H9 (cell line): ENCODE measurements around the gene SCN1B. TPM values are rescaled to one million over a fixed set of nuclear protein-coding genes. Genes with fewer than 3 reads are reported as not detected.

Experiments
- DNase-seq: peaks from one replicate; pipeline ENCODE4 v3.0.0-alpha.2; 2017
- H2AFZ ChIP-seq: one replicate; pipeline ENCODE4 v1.6.1; 2013; ENCODE audit warnings: mild to moderate bottlenecking, low read length, control low read depth, moderate library complexity
- H2AK5ac ChIP-seq: 2 replicates; pipeline ENCODE4 v1.6.1; 2013; ENCODE audit warnings: low read length, control low read depth, mixed read lengths; ENCODE audit not compliant: insufficient read length
- H2BK120ac ChIP-seq: one replicate; pipeline ENCODE4 v1.6.1; 2013; ENCODE audit warnings: low read depth, mild to moderate bottlenecking, low read length, control low read depth, inconsistent platforms; ENCODE audit not compliant: poor library complexity, severe bottlenecking
- H2BK12ac ChIP-seq: 2 replicates; pipeline ENCODE4 v1.6.1; 2013; ENCODE audit warnings: low read length, control low read depth, mixed read lengths, low read depth; ENCODE audit not compliant: insufficient read length
- H2BK15ac ChIP-seq: 2 replicates; pipeline ENCODE4 v1.6.1; 2013; ENCODE audit warnings: low read depth, low read length, control low read depth
- H2BK20ac ChIP-seq: one replicate; pipeline ENCODE4 v1.6.1; 2013; ENCODE audit warnings: low read depth, mild to moderate bottlenecking, low read length, control low read depth, inconsistent platforms; ENCODE audit not compliant: poor library complexity, severe bottlenecking
- H2BK5ac ChIP-seq: 2 replicates; pipeline ENCODE4 v1.6.1; 2013; ENCODE audit warnings: low read length, control low read depth, mixed read lengths; ENCODE audit not compliant: insufficient read length
- H3K14ac ChIP-seq: 2 replicates; pipeline ENCODE4 v1.6.1; 2013; ENCODE audit warnings: low read length, control low read depth; ENCODE audit not compliant: insufficient read depth
- H3K18ac ChIP-seq: 2 replicates; pipeline ENCODE4 v1.6.1; 2013; ENCODE audit warnings: low read depth, mild to moderate bottlenecking, mixed read lengths, low read length, control low read depth; ENCODE audit not compliant: insufficient read length
- H3K23ac ChIP-seq: 2 replicates; pipeline ENCODE4 v1.6.1; 2013; ENCODE audit warnings: low read length, control low read depth, mixed read lengths, low read depth; ENCODE audit not compliant: insufficient read length
- H3K23me2 ChIP-seq: 2 replicates; pipeline ENCODE4 v1.6.1; 2013; ENCODE audit warnings: low read depth, mild to moderate bottlenecking, mixed read lengths, low read length, control low read depth; ENCODE audit not compliant: insufficient read length, poor library complexity, severe bottlenecking
- H3K27ac ChIP-seq: 2 replicates; pipeline ENCODE4 v1.5.1; 2013; ENCODE audit warnings: low read length, control low read depth, mixed read lengths, low read depth; ENCODE audit not compliant: insufficient read length
- H3K27me3 ChIP-seq: 2 replicates; pipeline ENCODE4 v1.6.1; 2013; ENCODE audit warnings: low read length, control low read depth, inconsistent platforms; ENCODE audit not compliant: insufficient read depth
- H3K4ac ChIP-seq: 2 replicates; pipeline ENCODE4 v1.6.1; 2013; ENCODE audit warnings: low read depth, mild to moderate bottlenecking, control low read depth, inconsistent platforms, low read length, moderate library complexity
- H3K4me1 ChIP-seq: 2 replicates; pipeline ENCODE4 v1.6.1; 2013; ENCODE audit warnings: low read length, control low read depth, inconsistent platforms; ENCODE audit not compliant: insufficient read depth
- H3K4me2 ChIP-seq: 2 replicates; pipeline ENCODE4 v1.6.1; 2013; ENCODE audit warnings: low read length, control low read depth, mixed read lengths; ENCODE audit not compliant: insufficient read length, insufficient read depth
- H3K56ac ChIP-seq: 2 replicates; pipeline ENCODE4 v1.6.1; 2013; ENCODE audit warnings: low read depth, mild to moderate bottlenecking, mixed read lengths, low read length, control low read depth; ENCODE audit not compliant: insufficient read length
- H3K79me1 ChIP-seq: 2 replicates; pipeline ENCODE4 v1.6.1; 2013; ENCODE audit warnings: low read depth, mild to moderate bottlenecking, moderate library complexity, low read length, control low read depth, inconsistent platforms; ENCODE audit not compliant: insufficient read depth, poor library complexity, severe bottlenecking
- H3K79me2 ChIP-seq: 2 replicates; pipeline ENCODE4 v1.6.1; 2013; ENCODE audit warnings: low read length, control low read depth, inconsistent platforms; ENCODE audit not compliant: insufficient read depth
- H3K9ac ChIP-seq: 2 replicates; pipeline ENCODE4 v1.6.1; 2013; ENCODE audit warnings: low read length, control low read depth, mixed read lengths; ENCODE audit not compliant: insufficient read length; ENCODE audit errors: extremely low read depth
- H3K9me3 ChIP-seq: one replicate; pipeline ENCODE4 v1.6.1; 2013; ENCODE audit warnings: low read depth, low read length, inconsistent platforms; ENCODE audit not compliant: control insufficient read depth
- H3T11ph ChIP-seq: one replicate; pipeline ENCODE4 v1.6.1; 2013; ENCODE audit warnings: mild to moderate bottlenecking, low read length, control low read depth, inconsistent platforms
- H4K20me1 ChIP-seq: one replicate; pipeline ENCODE4 v1.6.1; 2013; ENCODE audit not compliant: control insufficient read depth, insufficient read length, insufficient read depth
- H4K5ac ChIP-seq: 2 replicates; pipeline ENCODE4 v1.6.1; 2013; ENCODE audit warnings: low read depth, mild to moderate bottlenecking, mixed read lengths, low read length, control low read depth; ENCODE audit not compliant: insufficient read length
- H4K8ac ChIP-seq: replicated peaks from 2 replicates; pipeline ENCODE4 v1.6.1; 2013; ENCODE audit warnings: low read length, control low read depth, mixed read lengths, low read depth; ENCODE audit not compliant: insufficient read length
- H4K91ac ChIP-seq: 2 replicates; pipeline ENCODE4 v1.6.1; 2013; ENCODE audit warnings: low read depth, mild to moderate bottlenecking, moderate library complexity, mixed read lengths, low read length, control low read depth; ENCODE audit not compliant: insufficient read length
- H3K27ac Mint-ChIP-seq, 3 experiments: 2 replicates in 2 of 3; 3 replicates in 1 of 3; pipeline ENCODE4 v1.8.0; 2020 to 2021; ENCODE audit warnings: mixed read lengths in 3 of 3, mild to moderate bottlenecking in 1 of 3, moderate library complexity in 1 of 3
- H3K27me3 Mint-ChIP-seq: 2 replicates; pipeline ENCODE4 v1.8.0; 2021; ENCODE audit warnings: low read depth, mild to moderate bottlenecking, moderate library complexity, mixed read lengths
- H3K36me3 Mint-ChIP-seq, 3 experiments: 2 replicates in 2 of 3; 3 replicates in 1 of 3; pipeline ENCODE4 v1.8.0; 2020 to 2021; ENCODE audit warnings: low read depth in 3 of 3, mixed read lengths in 3 of 3; ENCODE audit not compliant: insufficient read depth in 1 of 3
- H3K4me1 Mint-ChIP-seq, 2 experiments: 2 replicates each; pipeline ENCODE4 v1.8.0; 2020; ENCODE audit warnings: mixed read lengths in 2 of 2
- H3K4me3 Mint-ChIP-seq, 2 experiments: 2 replicates in 1 of 2; 3 replicates in 1 of 2; pipeline ENCODE4 v1.8.0; 2020 to 2021; ENCODE audit warnings: mild to moderate bottlenecking in 2 of 2, mixed read lengths in 2 of 2, moderate library complexity in 1 of 2
- H3K9me3 Mint-ChIP-seq, 2 experiments: 2 replicates in 1 of 2; 3 replicates in 1 of 2; pipeline ENCODE4 v1.8.0; 2020; ENCODE audit warnings: mild to moderate bottlenecking in 2 of 2, mixed read lengths in 2 of 2, moderate library complexity in 1 of 2
- WGBS: extraction: QIAGEN DNeasy Blood & Tissue Kit; methylation state at CpG from one replicate; pipeline ENCODE4 v1.1.7; 2013; ENCODE audit warnings: missing lambda C conversion rate, low lambda C conversion rate, mixed read lengths; ENCODE audit not compliant: insufficient read length; ENCODE audit errors: extremely low coverage; 5-methylcytosine and 5-hydroxymethylcytosine counted together
- total RNA-seq: library from RNA; stranded (reverse); gene quantifications from 2 replicates; pipeline ENCODE4 v1.2.1, GENCODE V29; 2021
- TF ChIP-seq, protein P1 (sequence below): fragments of 200-600 bp; sonication (generic); conservative IDR thresholded peaks from 3 replicates; pipeline ENCODE4 v1.8.0; 2021; ENCODE audit warnings: antibody characterized with exemption, mild to moderate bottlenecking

Gene SCN1B
- total RNA-seq, 1 experiment from 2014 or later: 3.8 TPM

GRCh38 chr19:35033067-35034004, 3.1 kb downstream of the SCN1B start:
- DNase-seq: no peak
- WGBS: no CpG with 5 or more reads among the region's 30 CpGs
- Histone ChIP-seq H3K27ac (no peak overlapping the region), H3K14ac (no peak overlapping the region), H3K18ac (no peak overlapping the region), H2AK5ac (no peak overlapping the region), H2BK20ac (no peak overlapping the region), H4K91ac (no peak overlapping the region), H3K9me3 (no peaks in the 10 kb centered on the region), H4K5ac (no peak overlapping the region), H4K8ac (no peak overlapping the region), H3K4me1 (no peaks in the 10 kb centered on the region), H3K79me2 (no peaks in the 10 kb centered on the region), H3K23me2 (peaks cover 8% of the 10 kb centered on the region), H2BK5ac (no peak overlapping the region), H3K9ac (no peak overlapping the region), H3T11ph (no peak overlapping the region), H2BK12ac (no peak overlapping the region), H2AFZ (no peak overlapping the region), H2BK15ac (no peak overlapping the region), H4K20me1 (no peaks in the 10 kb centered on the region), H3K23ac (no peak overlapping the region), H3K4ac (no peak overlapping the region), H3K27me3 (peaks cover 11% of the 10 kb centered on the region; the same call in 1 of the 2 replicates), H3K56ac (no peak overlapping the region), H2BK120ac (no peak overlapping the region), H3K4me2 (no peak overlapping the region), H3K79me1 (no peaks in the 10 kb centered on the region)
- H3K27me3 Mint-ChIP-seq: peaks cover 51% of the 10 kb centered on the region
- H3K4me1 Mint-ChIP-seq: peaks cover 10 to 11% of the 10 kb centered on the region in 2 experiments
- no peaks in the 10 kb centered on the region; a peak in 1 of 5 replicates for H3K9me3 Mint-ChIP-seq
- peak overlapping the region in 1 of 3 experiments; percentile 63; a peak in 1 of 7 replicates for H3K27ac Mint-ChIP-seq
- TF ChIP-seq, protein P1, sequence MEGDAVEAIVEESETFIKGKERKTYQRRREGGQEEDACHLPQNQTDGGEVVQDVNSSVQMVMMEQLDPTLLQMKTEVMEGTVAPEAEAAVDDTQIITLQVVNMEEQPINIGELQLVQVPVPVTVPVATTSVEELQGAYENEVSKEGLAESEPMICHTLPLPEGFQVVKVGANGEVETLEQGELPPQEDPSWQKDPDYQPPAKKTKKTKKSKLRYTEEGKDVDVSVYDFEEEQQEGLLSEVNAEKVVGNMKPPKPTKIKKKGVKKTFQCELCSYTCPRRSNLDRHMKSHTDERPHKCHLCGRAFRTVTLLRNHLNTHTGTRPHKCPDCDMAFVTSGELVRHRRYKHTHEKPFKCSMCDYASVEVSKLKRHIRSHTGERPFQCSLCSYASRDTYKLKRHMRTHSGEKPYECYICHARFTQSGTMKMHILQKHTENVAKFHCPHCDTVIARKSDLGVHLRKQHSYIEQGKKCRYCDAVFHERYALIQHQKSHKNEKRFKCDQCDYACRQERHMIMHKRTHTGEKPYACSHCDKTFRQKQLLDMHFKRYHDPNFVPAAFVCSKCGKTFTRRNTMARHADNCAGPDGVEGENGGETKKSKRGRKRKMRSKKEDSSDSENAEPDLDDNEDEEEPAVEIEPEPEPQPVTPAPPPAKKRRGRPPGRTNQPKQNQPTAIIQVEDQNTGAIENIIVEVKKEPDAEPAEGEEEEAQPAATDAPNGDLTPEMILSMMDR: no peak
- H3K4me3 Mint-ChIP-seq: peak overlapping the region in 1 of 2 experiments; percentile 8; a peak in 1 of 5 replicates
- peaks cover 2 to 14% (median 6%) of the 10 kb centered on the region in 3 experiments; a peak in 4 of 7 replicates for H3K36me3 Mint-ChIP-seq
